ENCODE data around the gene CNTFR.
"Not testable (repeated sequence)": the region's sequence is repeated elsewhere in the genome, so short reads cannot be mapped to it uniquely, and the experiment has no call there.

The CNTFR gene

GRCh38 chr9:34589636-34590380 lies at the start of gene CNTFR:
TSS of gene CNTFR (minus strand) at chr9:34589724. CDS start at chr9:34568981, 20,743 bp downstream.
- no peak for DNase-seq (ENCODE audit: low spot score)

- not testable (repeated sequence) for DNase-seq (ENCODE audit: low spot score)
Measured at GRCh38 chr9:34639322-34639721, 49.8 kb upstream of the CNTFR start.

GRCh38 chr9:34638138-34638445 lies 48.6 kb upstream of the CNTFR start:
- DNase-seq (ENCODE audit: low spot score): no peak

- DNase-seq (ENCODE audit: low spot score): peak; percentile 93
Measured at GRCh38 chr9:34637356-34638137, 48.0 kb upstream of the CNTFR start, which contains the start of gene SIGMAR1. TSS of gene SIGMAR1 (minus strand) at chr9:34637787. CDS start at chr9:34637697, 90 bp downstream.

- no peak for DNase-seq (ENCODE audit: low spot score)
Measured at GRCh38 chr9:34636791-34637355, 47.3 kb upstream of the CNTFR start.

GRCh38 chr9:34635556-34635955 lies 46.0 kb upstream of the CNTFR start:
- no peak for DNase-seq (ENCODE audit: low spot score)

GRCh38 chr9:34634551-34635248 lies 45.2 kb upstream of the CNTFR start:
- no peak for DNase-seq (ENCODE audit: low spot score)

GRCh38 chr9:34633851-34634550 lies 44.5 kb upstream of the CNTFR start:
- DNase-seq (ENCODE audit: low spot score): peak; percentile 70

- no peak for DNase-seq (ENCODE audit: low spot score)
Measured at GRCh38 chr9:34633166-34633565, 43.6 kb upstream of the CNTFR start.

- no peak for DNase-seq (ENCODE audit: low spot score)
Measured at GRCh38 chr9:34630402-34631154, 41.1 kb upstream of the CNTFR start.

- peak; percentile 18 for DNase-seq (ENCODE audit: low spot score)
Measured at GRCh38 chr9:34629491-34629808, 39.9 kb upstream of the CNTFR start.

- peak; percentile 30 for DNase-seq (ENCODE audit: low spot score)
Measured at GRCh38 chr9:34628656-34629490, 39.3 kb upstream of the CNTFR start, which contains the start of gene ARID3C. TSS of gene ARID3C (minus strand) at chr9:34629066. CDS start at chr9:34628014, 1,052 bp downstream.

GRCh38 chr9:34627716-34628655 lies 38.5 kb upstream of the CNTFR start:
- DNase-seq (ENCODE audit: low spot score): no peak

GRCh38 chr9:34625186-34625486 lies 35.6 kb upstream of the CNTFR start:
- DNase-seq (ENCODE audit: low spot score): no peak

- no peak for DNase-seq (ENCODE audit: low spot score)
Measured at GRCh38 chr9:34624475-34625185, 35.1 kb upstream of the CNTFR start.

- no peak for DNase-seq (ENCODE audit: low spot score)
Measured at GRCh38 chr9:34623374-34624235, 34.1 kb upstream of the CNTFR start.
